Ishikawa (cell line): Measurements from ENCODE around the gene DNM2.

Experiments used
- CEBPB ChIP-seq: IDR thresholded peaks from 2 replicates; pipeline ENCODE4 v1.6.1; 2012
- CREB1 ChIP-seq: IDR thresholded peaks from 2 replicates; pipeline ENCODE4 v1.6.1; 2012; ENCODE audit warnings: low read depth
- EGR1 ChIP-seq: IDR thresholded peaks from 2 replicates; pipeline ENCODE4 v1.6.1; 2012
- EP300 ChIP-seq: IDR thresholded peaks from 2 replicates; pipeline ENCODE4 v1.6.1; 2012; ENCODE audit warnings: borderline replicate concordance
- FOXM1 ChIP-seq: IDR thresholded peaks from 2 replicates; pipeline ENCODE4 v1.6.1; 2012; ENCODE audit warnings: low read depth, borderline replicate concordance
- NFIC ChIP-seq: IDR thresholded peaks from 2 replicates; pipeline ENCODE4 v1.6.1; 2012
- RAD21 ChIP-seq: IDR thresholded peaks from 2 replicates; pipeline ENCODE4 v1.6.1; 2012; ENCODE audit warnings: low read depth
- TAF1 ChIP-seq: IDR thresholded peaks from 2 replicates; pipeline ENCODE4 v1.6.1; 2012; ENCODE audit warnings: low read depth, mild to moderate bottlenecking
- TCF12 ChIP-seq: IDR thresholded peaks from 2 replicates; pipeline ENCODE4 v1.6.1; 2012; ENCODE audit warnings: low read depth
- TEAD4 ChIP-seq: IDR thresholded peaks from 2 replicates; pipeline ENCODE4 v1.6.1; 2012
- YY1 ChIP-seq: IDR thresholded peaks from 2 replicates; pipeline ENCODE4 v1.6.1; 2012; ENCODE audit warnings: low read depth
- ZBTB7A ChIP-seq: IDR thresholded peaks from 2 replicates; pipeline ENCODE4 v1.6.1; 2012; ENCODE audit warnings: low read depth
- TF ChIP-seq, protein P1 (sequence below): IDR thresholded peaks from 2 replicates; pipeline ENCODE4 v1.6.1; 2012; ENCODE audit warnings: low read depth, mild to moderate bottlenecking
- TF ChIP-seq, protein P2 (sequence below): IDR thresholded peaks from 2 replicates; pipeline ENCODE4 v1.6.1; 2012
- TF ChIP-seq, protein P3 (sequence below): IDR thresholded peaks from 2 replicates; pipeline ENCODE4 v1.6.1; 2012

Gene DNM2

DNA sequence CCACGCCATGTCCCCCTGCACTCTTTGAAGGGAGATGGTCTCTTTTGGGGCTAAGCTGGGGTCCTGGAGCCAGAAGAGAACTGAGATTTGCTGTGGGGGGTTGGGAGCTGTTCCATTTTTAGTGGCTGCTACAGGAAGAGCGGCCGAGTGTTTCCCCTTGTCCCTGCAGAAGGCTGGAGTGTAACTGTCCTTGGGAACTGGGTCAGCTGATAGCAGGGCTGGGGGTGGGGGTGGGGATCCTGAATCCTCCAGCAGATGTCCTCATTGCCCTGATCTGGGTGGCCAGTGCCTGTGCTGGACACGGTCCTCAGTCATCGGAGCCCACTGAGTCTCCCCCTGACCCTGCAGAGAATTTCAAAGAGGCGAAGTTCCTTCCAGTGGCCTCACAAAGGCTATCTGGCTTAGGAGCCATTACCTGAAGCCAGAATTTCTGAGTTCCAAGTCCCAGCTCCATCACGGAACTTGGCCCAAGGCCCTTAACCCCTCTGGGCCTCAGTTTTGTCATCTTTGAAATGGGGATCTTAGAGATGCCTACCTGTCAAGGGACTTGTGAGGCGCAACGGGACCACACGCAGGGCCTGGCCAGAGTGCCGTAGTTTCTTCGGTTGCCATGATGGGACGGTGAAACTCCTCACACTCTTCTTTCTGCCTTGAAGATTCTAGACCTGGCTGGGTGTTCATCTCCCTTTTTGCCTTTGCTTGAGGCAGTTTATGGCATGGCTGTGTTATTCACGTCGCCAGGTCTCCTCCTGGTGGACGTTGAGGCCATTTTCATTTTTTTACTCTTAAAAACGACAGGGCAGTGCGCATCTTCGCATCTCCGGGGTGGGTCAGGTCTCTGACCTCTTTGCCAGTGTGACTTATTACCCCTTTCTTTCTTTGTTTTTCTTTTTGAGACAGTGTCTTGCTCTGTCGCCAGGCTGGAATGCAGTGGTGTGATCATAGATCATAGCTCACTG, 51.9 kb downstream of the DNM2 start:
- TF ChIP-seq RAD21 (peak; percentile 36; the same call in 1 of the 2 replicates), ZBTB7A (no peak)

DNA sequence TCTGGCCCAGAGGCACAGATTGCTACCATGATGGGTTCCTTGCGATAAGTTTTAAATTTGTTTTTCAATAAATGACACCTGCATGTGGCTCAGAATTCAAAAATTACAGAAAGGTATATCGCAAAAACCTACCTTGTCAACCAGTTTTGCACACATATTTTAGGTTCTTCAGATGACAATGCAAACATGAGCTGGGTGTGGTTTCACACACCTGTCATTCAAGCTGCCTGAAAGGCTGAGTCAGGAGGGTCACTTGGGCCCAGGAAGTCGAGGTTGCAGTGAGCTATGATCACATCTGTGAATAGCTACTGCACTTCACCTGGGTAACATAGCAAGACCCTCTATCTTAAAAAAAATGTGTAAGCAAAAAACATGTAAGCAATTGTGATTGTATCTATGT, 56.1 kb downstream of the DNM2 start:
- TF ChIP-seq YY1 = no peak
- TF ChIP-seq CEBPB = no peak
- TF ChIP-seq, protein P1, sequence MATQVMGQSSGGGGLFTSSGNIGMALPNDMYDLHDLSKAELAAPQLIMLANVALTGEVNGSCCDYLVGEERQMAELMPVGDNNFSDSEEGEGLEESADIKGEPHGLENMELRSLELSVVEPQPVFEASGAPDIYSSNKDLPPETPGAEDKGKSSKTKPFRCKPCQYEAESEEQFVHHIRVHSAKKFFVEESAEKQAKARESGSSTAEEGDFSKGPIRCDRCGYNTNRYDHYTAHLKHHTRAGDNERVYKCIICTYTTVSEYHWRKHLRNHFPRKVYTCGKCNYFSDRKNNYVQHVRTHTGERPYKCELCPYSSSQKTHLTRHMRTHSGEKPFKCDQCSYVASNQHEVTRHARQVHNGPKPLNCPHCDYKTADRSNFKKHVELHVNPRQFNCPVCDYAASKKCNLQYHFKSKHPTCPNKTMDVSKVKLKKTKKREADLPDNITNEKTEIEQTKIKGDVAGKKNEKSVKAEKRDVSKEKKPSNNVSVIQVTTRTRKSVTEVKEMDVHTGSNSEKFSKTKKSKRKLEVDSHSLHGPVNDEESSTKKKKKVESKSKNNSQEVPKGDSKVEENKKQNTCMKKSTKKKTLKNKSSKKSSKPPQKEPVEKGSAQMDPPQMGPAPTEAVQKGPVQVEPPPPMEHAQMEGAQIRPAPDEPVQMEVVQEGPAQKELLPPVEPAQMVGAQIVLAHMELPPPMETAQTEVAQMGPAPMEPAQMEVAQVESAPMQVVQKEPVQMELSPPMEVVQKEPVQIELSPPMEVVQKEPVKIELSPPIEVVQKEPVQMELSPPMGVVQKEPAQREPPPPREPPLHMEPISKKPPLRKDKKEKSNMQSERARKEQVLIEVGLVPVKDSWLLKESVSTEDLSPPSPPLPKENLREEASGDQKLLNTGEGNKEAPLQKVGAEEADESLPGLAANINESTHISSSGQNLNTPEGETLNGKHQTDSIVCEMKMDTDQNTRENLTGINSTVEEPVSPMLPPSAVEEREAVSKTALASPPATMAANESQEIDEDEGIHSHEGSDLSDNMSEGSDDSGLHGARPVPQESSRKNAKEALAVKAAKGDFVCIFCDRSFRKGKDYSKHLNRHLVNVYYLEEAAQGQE = no peak
- TF ChIP-seq RAD21 = no peak
- TF ChIP-seq, protein P2, sequence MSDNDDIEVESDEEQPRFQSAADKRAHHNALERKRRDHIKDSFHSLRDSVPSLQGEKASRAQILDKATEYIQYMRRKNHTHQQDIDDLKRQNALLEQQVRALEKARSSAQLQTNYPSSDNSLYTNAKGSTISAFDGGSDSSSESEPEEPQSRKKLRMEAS = no peak
- no peak for TF ChIP-seq EGR1
- TF ChIP-seq TCF12 = no peak
- TF ChIP-seq FOXM1 = no peak

DNA sequence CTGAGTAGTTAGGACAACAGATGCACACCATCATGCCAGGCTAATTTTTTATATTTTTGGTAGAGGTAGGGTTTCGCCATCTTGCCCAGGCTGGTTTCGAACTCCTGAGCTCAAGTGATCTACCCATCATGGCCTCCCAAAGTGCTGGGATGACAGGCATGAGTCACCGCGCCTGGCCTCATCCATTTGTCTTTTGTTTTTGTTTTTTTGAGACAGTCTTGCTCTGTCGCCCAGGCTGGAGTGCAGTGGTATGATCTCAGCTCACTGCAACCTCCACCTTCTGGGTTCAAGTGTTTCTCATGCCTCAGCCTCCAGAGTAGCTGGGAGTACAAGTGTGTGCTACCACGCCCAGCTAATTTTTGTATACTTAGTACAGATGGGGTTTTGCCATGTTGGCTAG, 57.0 kb downstream of the DNM2 start:
- TF ChIP-seq TCF12 (no peak), CREB1 (no peak), EP300 (no peak), TAF1 (no peak)
- TF ChIP-seq, protein P2 = no peak
- TF ChIP-seq, protein P1 = no peak

DNA sequence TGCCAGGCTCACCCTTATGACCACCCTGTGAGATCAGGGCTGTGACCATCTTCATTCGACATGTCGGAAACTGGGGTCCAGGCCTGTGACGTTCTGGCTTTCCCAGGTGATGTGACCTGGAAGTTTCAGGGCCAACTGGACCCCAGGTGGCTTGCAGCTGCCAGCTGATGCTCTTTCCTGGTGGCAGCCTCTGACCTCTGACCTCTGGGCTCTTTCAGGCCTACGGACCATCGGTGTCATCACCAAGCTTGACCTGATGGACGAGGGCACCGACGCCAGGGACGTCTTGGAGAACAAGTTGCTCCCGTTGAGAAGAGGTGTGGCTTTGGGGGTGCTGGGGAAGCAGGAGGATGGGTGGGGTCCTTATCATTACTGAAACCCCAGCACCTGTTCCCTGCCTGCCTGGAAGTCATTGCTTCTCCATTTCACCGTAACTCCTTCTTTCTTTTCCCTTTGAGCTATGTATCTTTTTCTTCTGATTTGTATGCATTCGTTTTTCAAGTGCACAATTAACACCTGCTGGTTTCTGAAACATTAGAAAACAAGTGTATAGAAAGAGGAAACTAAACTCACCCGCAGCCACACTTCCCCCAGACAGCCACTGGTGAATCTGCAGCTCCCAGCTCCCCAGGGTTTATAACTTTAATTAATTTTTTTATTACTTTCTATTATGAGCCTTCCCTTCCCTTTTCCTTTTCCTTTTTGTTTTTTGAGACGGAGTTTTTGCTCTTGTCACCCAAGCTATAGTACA, 59.2 kb downstream of the DNM2 start:
- no peak for TF ChIP-seq EP300
- TF ChIP-seq, protein P2 = no peak
- TF ChIP-seq RAD21 = no peak
- no peak for TF ChIP-seq CREB1
- TF ChIP-seq, protein P1 = no peak
- TF ChIP-seq ZBTB7A = no peak
- TF ChIP-seq FOXM1 = no peak
- TF ChIP-seq, protein P3, sequence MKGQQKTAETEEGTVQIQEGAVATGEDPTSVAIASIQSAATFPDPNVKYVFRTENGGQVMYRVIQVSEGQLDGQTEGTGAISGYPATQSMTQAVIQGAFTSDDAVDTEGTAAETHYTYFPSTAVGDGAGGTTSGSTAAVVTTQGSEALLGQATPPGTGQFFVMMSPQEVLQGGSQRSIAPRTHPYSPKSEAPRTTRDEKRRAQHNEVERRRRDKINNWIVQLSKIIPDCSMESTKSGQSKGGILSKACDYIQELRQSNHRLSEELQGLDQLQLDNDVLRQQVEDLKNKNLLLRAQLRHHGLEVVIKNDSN = no peak
- TF ChIP-seq EGR1 = no peak
- no peak for TF ChIP-seq CEBPB
- TF ChIP-seq YY1 = no peak
- TF ChIP-seq NFIC = no peak
- TF ChIP-seq TAF1 = no peak
- no peak for TF ChIP-seq TCF12
- TF ChIP-seq TEAD4 = no peak
